ENCODE data around the gene GALNT3. TPM values are rescaled to one million over a fixed set of nuclear protein-coding genes. Genes with fewer than 3 reads are reported as not detected.

Gene GALNT3
- total and polyA plus RNA-seq, 2 of the 13 experiments (the other 11 are each of a cell fraction or from before 2014, with no cell fraction given), result 0.29 to 0.30 TPM

GRCh38 chr2:165743442-165743841, 50.6 kb downstream of the GALNT3 start:
- ATAC-seq (no peak), FAIRE-seq (no peak), DNase-seq (ENCODE audit: low spot score) (no peak)
- H3K79me2 ChIP-seq (ENCODE audit: insufficient read depth, low read length), result no peaks in the 10 kb centered on the region
- no peak overlapping the region for H3K9ac ChIP-seq (ENCODE audit: insufficient read depth, low read depth, low read length)
- no peak overlapping the region for H2AFZ ChIP-seq (ENCODE audit: low read length)
- intact Hi-C loops (cut with micrococcal nuclease; ENCODE audit: unreplicated experiment), result no loop called here
- H3K4me1 ChIP-seq (ENCODE audit: insufficient read depth, low read length), result no peaks in the 10 kb centered on the region
- in situ Hi-C loops (cut with HindIII; ENCODE audit: extremely low pct_ligation_motif_present, low pct_unique_long_range_greater_than_20kb), result no loop called here
- H3K27ac ChIP-seq (ENCODE audit: extremely low read length, insufficient read depth, low read length), result no peak overlapping the region
- CTCF ChIA-PET (ENCODE audit: low intra/inter-chr PET ratio, low total read pairs), result no interaction called here
- 1% methylated on average over 2 of the region's 2 CpGs for WGBS (ENCODE audit: low lambda C conversion rate)
- no peaks in the 10 kb centered on the region for H3K9me3 ChIP-seq (ENCODE audit: low read length)
- no peak overlapping the region for H3K4me2 ChIP-seq (ENCODE audit: low read depth, low read length)
- no peaks in the 10 kb centered on the region for H4K20me1 ChIP-seq (ENCODE audit: insufficient read depth, low read length)
- TF ChIP-seq ARNT2 (CRISPR knock-in tag; IDR thresholded peaks at IDR 0.05; ENCODE audit: low read depth) (no peak), TOE1 (CRISPR knock-in tag; IDR thresholded peaks at IDR 0.05) (no peak), TCF12 (IDR thresholded peaks at IDR 0.05) (no peak), TCF12 (CRISPR knock-in tag; IDR thresholded peaks at IDR 0.05) (no peak), IRF1 (CRISPR knock-in tag; IDR thresholded peaks at IDR 0.05; ENCODE audit: low read depth) (no peak), ZNF639 (CRISPR knock-in tag; conservative IDR thresholded peaks at IDR 0.05) (no peak), TMF1 (CRISPR knock-in tag; IDR thresholded peaks at IDR 0.05; ENCODE audit: low read depth) (no peak), ZNF230 (CRISPR knock-in tag; IDR thresholded peaks at IDR 0.05) (no peak), ZBTB14 (CRISPR knock-in tag; IDR thresholded peaks at IDR 0.05) (no peak), SALL2 (CRISPR knock-in tag; IDR thresholded peaks at IDR 0.05) (no peak)
- POLR2A ChIA-PET, result no interaction called here
- no peaks in the 10 kb centered on the region for H3K36me3 ChIP-seq (replicated peaks in 1 of 2; ENCODE audit: control insufficient read depth in 1 of 2, insufficient read depth in 2 of 2, low read length in 2 of 2)
- BruUV-seq (replicated peaks), result no TSS peak
- no peaks in the 10 kb centered on the region for H3K27me3 ChIP-seq (ENCODE audit: control insufficient read depth in 1 of 2, insufficient read depth in 2 of 2, low read length in 2 of 2)
- H3K4me3 ChIP-seq (replicated peaks in 1 of 3; ENCODE audit: insufficient read depth in 1 of 3, low read depth in 2 of 3, low read length in 3 of 3), result no peak overlapping the region

All from HepG2 (cell line).